ENCODE measurements around the gene FRMPD4. TPM values are rescaled to one million over a fixed set of nuclear protein-coding genes. Genes with fewer than 3 reads are reported as not detected.

FRMPD4 gene
- total and polyA plus RNA-seq, 3 experiments from 2014 or later = not detected

GRCh38 chrX:12240491-12240890 is 102.2 kb downstream of the FRMPD4 start:
- POLR2A ChIA-PET = no interaction called here
- CTCF ChIA-PET = no interaction called here
- Histone ChIP-seq H3K9me3 (ENCODE audit: low read length) (no peaks in the 10 kb centered on the region), H3K27ac (ENCODE audit: low read depth, low read length) (no peak overlapping the region), H3K4me3 (ENCODE audit: low read length) (no peak overlapping the region), H3K4me1 (ENCODE audit: insufficient read depth, low read length) (no peaks in the 10 kb centered on the region), H3K36me3 (ENCODE audit: insufficient read depth, low read length) (no peaks in the 10 kb centered on the region), H3K27me3 (ENCODE audit: insufficient read depth, low read length, poor library complexity, severe bottlenecking) (no peaks in the 10 kb centered on the region)
- H3K4me1 Mint-ChIP-seq = no peaks in the 10 kb centered on the region
- peaks cover 0 to 4% (median 0%) of the 10 kb centered on the region in 5 donors for H3K9me3 Mint-ChIP-seq
- H3K4me3 Mint-ChIP-seq = no peak overlapping the region
- DNase-seq = no peak
- no peaks in the 10 kb centered on the region for H3K36me3 Mint-ChIP-seq
- no peak overlapping the region for H3K27ac Mint-ChIP-seq
- H3K27me3 Mint-ChIP-seq = no peaks in the 10 kb centered on the region

GRCh38 chrX:12241026-12241425 is 102.8 kb downstream of the FRMPD4 start:
- POLR2A ChIA-PET = no interaction called here

GRCh38 chrX:12245650-12246645 is 107.7 kb downstream of the FRMPD4 start:
- Mint-ChIP-seq H3K27me3 (peaks cover 0 to 1% of the 10 kb centered on the region in 2 donors), H3K4me1 (no peaks in the 10 kb centered on the region), H3K4me3 (no peak overlapping the region), H3K36me3 (no peaks in the 10 kb centered on the region), H3K27ac (no peak overlapping the region), H3K9me3 (peaks cover 0 to 4% (median 0%) of the 10 kb centered on the region in 5 donors)
- no peaks in the 10 kb centered on the region for H3K9me3 ChIP-seq (ENCODE audit: low read length)
- no peak overlapping the region for H3K27ac ChIP-seq (ENCODE audit: low read depth, low read length)
- POLR2A ChIA-PET = no interaction called here
- DNase-seq = no peak
- H3K4me1 ChIP-seq (ENCODE audit: insufficient read depth, low read length) = no peaks in the 10 kb centered on the region
- H3K36me3 ChIP-seq (ENCODE audit: insufficient read depth, low read length) = no peaks in the 10 kb centered on the region
- CTCF ChIA-PET = interaction anchor here (0.9 kb wide), 1 partner anchor 22 kb away, joined by 3 read pairs; no protein-coding TSS in a partner anchor
- H3K4me3 ChIP-seq (ENCODE audit: low read length) = no peak overlapping the region
- no peaks in the 10 kb centered on the region for H3K27me3 ChIP-seq (ENCODE audit: insufficient read depth, low read length, poor library complexity, severe bottlenecking)

More at GRCh38 chrX:12241026-12241425, 102.8 kb downstream of the FRMPD4 start:
- H3K4me3 ChIP-seq (ENCODE audit: low read length) = no peak overlapping the region
- no peak overlapping the region for H3K27ac ChIP-seq (ENCODE audit: low read depth, low read length)
- H3K27ac Mint-ChIP-seq = no peak overlapping the region
- CTCF ChIA-PET = no interaction called here
- no peaks in the 10 kb centered on the region for H3K9me3 ChIP-seq (ENCODE audit: low read length)
- H3K4me3 Mint-ChIP-seq = no peak overlapping the region
- H3K36me3 ChIP-seq (ENCODE audit: insufficient read depth, low read length) = no peaks in the 10 kb centered on the region
- H3K27me3 ChIP-seq (ENCODE audit: insufficient read depth, low read length, poor library complexity, severe bottlenecking) = no peaks in the 10 kb centered on the region
- no peaks in the 10 kb centered on the region for H3K27me3 Mint-ChIP-seq
- H3K9me3 Mint-ChIP-seq = peaks cover 0 to 4% (median 0%) of the 10 kb centered on the region in 5 donors
- H3K36me3 Mint-ChIP-seq = no peaks in the 10 kb centered on the region
- no peak for DNase-seq
- H3K4me1 Mint-ChIP-seq = no peaks in the 10 kb centered on the region
- no peaks in the 10 kb centered on the region for H3K4me1 ChIP-seq (ENCODE audit: insufficient read depth, low read length)

- H3K4me3 ChIP-seq (ENCODE audit: low read length) = no peak overlapping the region
- no peaks in the 10 kb centered on the region for H3K4me1 ChIP-seq (ENCODE audit: insufficient read depth, low read length)
- H3K27ac ChIP-seq (ENCODE audit: low read depth, low read length) = no peak overlapping the region
- no peaks in the 10 kb centered on the region for H3K27me3 ChIP-seq (ENCODE audit: insufficient read depth, low read length, poor library complexity, severe bottlenecking)
- no peaks in the 10 kb centered on the region for H3K36me3 ChIP-seq (ENCODE audit: insufficient read depth, low read length)
- no peak for DNase-seq
- Mint-ChIP-seq H3K9me3 (peaks cover 0 to 3% (median 0%) of the 10 kb centered on the region in 5 donors), H3K36me3 (no peaks in the 10 kb centered on the region), H3K27ac (no peak overlapping the region), H3K27me3 (peaks cover 0 to 1% of the 10 kb centered on the region in 2 donors), H3K4me1 (no peaks in the 10 kb centered on the region), H3K4me3 (no peak overlapping the region)
- ChIA-PET CTCF (no interaction called here), POLR2A (no interaction called here)
- H3K9me3 ChIP-seq (ENCODE audit: low read length) = no peaks in the 10 kb centered on the region
These were observed 111.7 kb downstream of the FRMPD4 start for GRCh38 chrX:12249997-12250396.

GRCh38 chrX:12263211-12263610 is 124.9 kb downstream of the FRMPD4 start:
- DNase-seq = no peak
- Mint-ChIP-seq H3K36me3 (no peaks in the 10 kb centered on the region), H3K4me3 (no peak overlapping the region), H3K4me1 (no peaks in the 10 kb centered on the region), H3K27me3 (no peaks in the 10 kb centered on the region), H3K27ac (no peak overlapping the region), H3K9me3 (peaks cover 0 to 9% (median 3%) of the 10 kb centered on the region in 5 donors)
- Histone ChIP-seq H3K9me3 (ENCODE audit: low read length) (no peaks in the 10 kb centered on the region), H3K27ac (ENCODE audit: low read depth, low read length) (no peak overlapping the region), H3K36me3 (ENCODE audit: insufficient read depth, low read length) (no peaks in the 10 kb centered on the region), H3K27me3 (ENCODE audit: insufficient read depth, low read length, poor library complexity, severe bottlenecking) (no peaks in the 10 kb centered on the region), H3K4me1 (ENCODE audit: insufficient read depth, low read length) (no peaks in the 10 kb centered on the region), H3K4me3 (ENCODE audit: low read length) (no peak overlapping the region)
- ChIA-PET POLR2A (no interaction called here), CTCF (no interaction called here)

- no peak overlapping the region for H3K27ac Mint-ChIP-seq
- Histone ChIP-seq H3K9me3 (ENCODE audit: low read length) (no peaks in the 10 kb centered on the region), H3K27me3 (ENCODE audit: insufficient read depth, low read length, poor library complexity, severe bottlenecking) (no peaks in the 10 kb centered on the region), H3K4me3 (ENCODE audit: low read length) (no peak overlapping the region), H3K27ac (ENCODE audit: low read depth, low read length) (no peak overlapping the region), H3K36me3 (ENCODE audit: insufficient read depth, low read length) (no peaks in the 10 kb centered on the region), H3K4me1 (ENCODE audit: insufficient read depth, low read length) (no peaks in the 10 kb centered on the region)
- no peak for DNase-seq
- no peaks in the 10 kb centered on the region for H3K36me3 Mint-ChIP-seq
- CTCF ChIA-PET = no interaction called here
- POLR2A ChIA-PET = no interaction called here
- H3K27me3 Mint-ChIP-seq = no peaks in the 10 kb centered on the region
- H3K4me1 Mint-ChIP-seq = no peaks in the 10 kb centered on the region
- H3K4me3 Mint-ChIP-seq = no peak overlapping the region
- peaks cover 0 to 3% (median 0%) of the 10 kb centered on the region in 5 donors for H3K9me3 Mint-ChIP-seq
These were observed 131.2 kb downstream of the FRMPD4 start for GRCh38 chrX:12269484-12269883.

- H3K9me3 Mint-ChIP-seq = peaks cover 0 to 3% (median 0%) of the 10 kb centered on the region in 5 donors
- H3K27me3 Mint-ChIP-seq = peaks cover 0 to 1% of the 10 kb centered on the region in 2 donors
- Histone ChIP-seq H3K27me3 (ENCODE audit: insufficient read depth, low read length, poor library complexity, severe bottlenecking) (no peaks in the 10 kb centered on the region), H3K36me3 (ENCODE audit: insufficient read depth, low read length) (no peaks in the 10 kb centered on the region), H3K9me3 (ENCODE audit: low read length) (no peaks in the 10 kb centered on the region), H3K4me3 (ENCODE audit: low read length) (no peak overlapping the region), H3K4me1 (ENCODE audit: insufficient read depth, low read length) (no peaks in the 10 kb centered on the region), H3K27ac (ENCODE audit: low read depth, low read length) (no peak overlapping the region)
- H3K27ac Mint-ChIP-seq = no peak overlapping the region
- no peaks in the 10 kb centered on the region for H3K36me3 Mint-ChIP-seq
- ChIA-PET CTCF (no interaction called here), POLR2A (no interaction called here)
- no peak overlapping the region for H3K4me3 Mint-ChIP-seq
- DNase-seq = no peak
- H3K4me1 Mint-ChIP-seq = no peaks in the 10 kb centered on the region
These were observed 139.9 kb downstream of the FRMPD4 start for GRCh38 chrX:12278151-12278550.

- Mint-ChIP-seq H3K27me3 (peaks cover 0 to 1% of the 10 kb centered on the region in 2 donors), H3K4me1 (no peaks in the 10 kb centered on the region), H3K4me3 (no peak overlapping the region), H3K9me3 (no peaks in the 10 kb centered on the region), H3K36me3 (no peaks in the 10 kb centered on the region), H3K27ac (no peak overlapping the region)
- no peaks in the 10 kb centered on the region for H3K36me3 ChIP-seq (ENCODE audit: insufficient read depth, low read length)
- CTCF ChIA-PET = no interaction called here
- no peak for DNase-seq
- H3K9me3 ChIP-seq (ENCODE audit: low read length) = no peaks in the 10 kb centered on the region
- H3K4me3 ChIP-seq (ENCODE audit: low read length) = no peak overlapping the region
- POLR2A ChIA-PET = no interaction called here
- H3K27me3 ChIP-seq (ENCODE audit: insufficient read depth, low read length, poor library complexity, severe bottlenecking) = no peaks in the 10 kb centered on the region
- H3K27ac ChIP-seq (ENCODE audit: low read depth, low read length) = no peak overlapping the region
- no peaks in the 10 kb centered on the region for H3K4me1 ChIP-seq (ENCODE audit: insufficient read depth, low read length)
These were observed 144.7 kb downstream of the FRMPD4 start for GRCh38 chrX:12282991-12283390.
